Urothelium cell line (cell line): ENCODE measurements around the gene TELO2.
"Not testable (repeated sequence)": the region's sequence is repeated elsewhere in the genome, so short reads cannot be mapped to it uniquely, and the experiment has no call there.

Experiments
- DNase-seq: peaks from one replicate; pipeline ENCODE4 v3.0.0; 2011; ENCODE audit warnings: low spot score, mixed read lengths
- FAIRE-seq: peaks from 2 replicates; lab custom pipeline; 2011; peaks lifted over from hg19 to GRCh38; lab: Jason Lieb, UNC

TELO2 gene

DNA sequence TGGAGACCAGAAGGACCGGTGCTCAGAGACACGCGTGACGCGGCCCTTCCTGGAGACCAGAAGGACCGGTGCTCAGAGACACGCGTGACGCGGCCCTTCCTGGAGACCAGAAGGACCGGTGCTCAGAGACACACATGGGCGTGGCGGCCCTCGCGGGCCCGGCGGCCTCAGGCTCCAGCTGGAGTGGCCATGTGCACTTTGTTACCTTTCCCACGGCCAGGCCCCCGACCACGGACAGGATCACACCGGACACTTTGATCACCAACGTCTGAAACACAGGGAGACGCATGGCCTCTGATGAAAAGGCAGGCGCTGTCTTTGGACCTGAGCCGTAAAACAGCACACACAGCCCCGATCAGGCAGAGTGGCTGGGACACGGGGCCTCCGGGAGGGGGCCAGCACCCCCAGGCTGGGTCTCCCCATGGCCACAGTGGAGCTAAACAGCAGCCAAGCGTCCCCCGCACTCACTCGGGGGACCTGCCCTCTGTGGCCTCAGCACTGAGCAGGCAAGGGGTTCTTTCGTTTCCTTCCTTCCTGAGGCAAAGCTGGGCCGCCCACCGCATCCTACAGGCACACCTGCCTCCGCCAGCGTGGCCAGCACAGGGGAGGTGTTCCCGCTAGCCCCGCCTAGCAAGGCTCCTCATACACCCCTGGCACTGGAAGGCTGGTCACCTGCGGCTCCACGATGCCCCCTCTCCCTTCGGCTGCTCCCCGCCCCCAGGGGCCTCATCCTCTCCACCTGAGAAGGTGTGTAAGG is 35.5 kb upstream of the TELO2 start:
- DNase-seq (no peak), FAIRE-seq (no peak)

- no peak for DNase-seq
- no peak for FAIRE-seq
Measured at GRCh38 chr16:1458336-1458976, 34.7 kb upstream of the TELO2 start.

DNA sequence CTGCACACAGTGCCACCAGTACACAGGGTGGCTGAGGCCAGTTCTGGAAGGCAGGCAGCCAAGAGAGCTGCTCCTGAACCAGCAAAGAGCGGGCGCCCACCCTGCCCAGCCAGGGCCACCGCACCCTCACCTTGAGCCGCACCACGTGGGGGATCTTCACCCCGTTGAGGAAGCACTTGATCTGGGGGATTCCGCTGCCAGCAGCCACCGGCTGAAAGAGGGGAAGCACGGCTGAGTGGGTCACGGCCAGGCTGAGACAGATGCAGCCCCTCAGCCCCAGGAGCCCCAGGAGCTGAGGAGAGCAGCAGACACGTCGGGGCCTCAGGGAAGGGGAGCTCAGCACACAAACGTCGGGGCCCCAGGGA is 34.2 kb upstream of the TELO2 start:
- FAIRE-seq (no peak), DNase-seq (no peak)

DNA sequence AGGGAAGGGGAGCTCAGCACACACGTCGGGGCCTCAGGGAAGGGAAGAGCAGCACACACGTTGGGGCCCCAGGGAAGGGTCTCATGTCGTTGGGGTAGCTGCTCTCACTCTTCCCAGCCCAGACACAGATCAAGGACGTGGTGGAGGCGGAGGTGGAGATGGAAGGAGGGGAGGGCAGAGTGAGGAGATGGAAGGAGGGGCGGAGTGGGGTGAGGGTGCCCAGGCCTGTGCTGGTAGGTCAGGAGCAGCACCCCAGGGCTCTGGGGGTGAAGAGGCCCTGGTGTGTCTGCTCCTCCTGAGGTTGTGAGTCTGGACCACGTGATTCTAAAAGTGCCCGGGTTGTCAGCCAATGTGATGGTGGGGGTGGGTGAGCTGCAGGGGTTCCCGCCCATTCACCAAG is 33.2 kb upstream of the TELO2 start:
- DNase-seq (no peak), FAIRE-seq (no peak)

- FAIRE-seq (no peak), DNase-seq (no peak)
Measured at GRCh38 chr16:1460602-1461138, 32.5 kb upstream of the TELO2 start.

DNA sequence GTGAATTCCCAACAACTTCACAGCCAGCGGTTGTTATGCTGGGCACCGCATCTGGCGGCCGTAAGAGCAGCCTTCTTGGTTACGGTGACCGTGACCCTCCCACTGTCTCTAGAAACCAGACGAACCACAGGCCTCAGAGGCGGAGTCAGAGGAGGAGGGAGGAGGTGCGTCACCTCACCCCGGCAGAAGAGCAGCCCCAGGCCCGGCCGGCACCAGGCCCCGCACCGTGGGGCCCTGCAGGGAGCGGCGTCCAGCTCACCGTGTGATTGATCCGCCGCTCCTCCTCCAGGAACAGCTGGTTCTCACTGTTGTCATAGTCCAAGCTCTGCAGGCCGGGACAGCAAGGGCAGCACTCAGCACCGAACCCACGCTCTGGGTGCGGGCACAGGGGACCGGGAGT is 32.0 kb upstream of the TELO2 start:
- FAIRE-seq (no peak), DNase-seq (no peak)

GRCh38 chr16:1464196-1464893 is 28.8 kb upstream of the TELO2 start:
- DNase-seq, result no peak
- no peak for FAIRE-seq

DNA sequence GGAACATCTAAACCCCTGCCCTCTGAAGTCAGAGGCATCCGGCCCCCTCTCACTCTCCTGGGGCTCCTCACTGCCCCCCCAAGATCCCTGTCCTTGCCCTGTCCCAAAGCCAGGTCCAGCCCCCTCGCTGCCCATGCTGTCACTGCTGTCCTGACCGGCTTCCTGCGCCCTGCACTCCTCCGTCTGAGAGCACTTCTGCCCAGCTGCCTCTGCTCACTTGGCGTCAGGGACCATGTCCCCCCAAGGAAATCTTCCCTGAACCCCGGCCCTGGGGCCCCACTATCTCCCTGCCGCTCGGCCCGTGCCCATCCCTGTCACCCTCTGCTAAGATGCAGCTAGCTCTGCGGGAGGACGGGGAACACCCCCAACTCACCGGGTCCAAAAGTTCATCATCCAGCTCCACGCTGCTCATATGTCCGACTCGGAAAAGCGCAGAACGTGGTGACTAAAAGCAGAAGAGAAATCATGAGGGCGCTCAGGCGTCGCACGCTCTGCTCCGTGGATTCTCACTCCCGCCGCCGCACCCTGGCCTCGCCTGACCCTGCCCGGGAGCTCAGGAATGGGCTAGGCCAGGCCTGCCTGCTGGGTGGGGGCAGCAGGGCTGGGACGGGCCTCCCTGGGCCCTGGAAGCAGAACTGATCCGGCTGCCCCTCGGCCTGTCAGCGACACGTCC is 28.1 kb upstream of the TELO2 start:
- no peak for FAIRE-seq
- DNase-seq, result no peak

DNA sequence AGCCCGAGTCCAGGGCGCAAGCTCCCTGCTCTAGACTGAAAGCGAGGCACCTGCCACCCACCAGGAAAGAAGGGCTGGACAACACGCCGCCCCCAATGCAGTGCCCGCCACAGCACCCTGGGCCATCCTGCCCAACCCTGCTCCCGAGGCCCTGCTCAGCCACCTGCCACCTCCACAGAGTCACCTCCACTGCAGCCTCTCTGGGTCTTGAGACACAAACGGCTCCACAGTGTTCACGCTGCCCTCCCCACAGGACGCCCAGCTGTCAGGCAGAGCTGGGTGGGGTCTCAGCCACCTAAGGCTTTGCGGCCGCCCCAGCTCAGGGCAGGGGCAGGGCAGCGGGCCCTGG is 27.6 kb upstream of the TELO2 start:
- DNase-seq, result no peak
- no peak for FAIRE-seq

DNA sequence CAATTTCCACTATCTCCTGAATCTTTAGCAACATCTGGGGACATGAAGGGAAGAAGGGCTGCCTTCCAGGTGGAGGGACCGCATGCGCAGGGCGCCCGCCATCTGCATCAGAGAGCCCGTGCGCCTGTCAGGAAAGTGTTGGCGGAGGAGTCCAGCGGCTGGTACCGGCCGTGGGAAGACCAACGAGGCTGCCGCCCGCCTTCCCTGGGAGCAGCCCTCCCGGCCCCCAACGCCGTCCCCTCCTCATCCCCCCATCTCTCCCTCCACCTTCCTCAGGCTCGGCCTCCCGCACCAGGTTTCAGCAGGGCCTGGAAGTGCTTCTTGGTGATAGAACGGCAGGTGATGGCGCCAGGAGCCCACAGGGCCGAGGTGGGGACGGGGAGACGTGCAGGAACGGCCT is 27.1 kb upstream of the TELO2 start:
- DNase-seq, result no peak
- peak; percentile 17 for FAIRE-seq

GRCh38 chr16:1466968-1467521 is 26.1 kb upstream of the TELO2 start:
- DNase-seq (peak; percentile 31), FAIRE-seq (no peak)

- DNase-seq, result no peak
- no peak for FAIRE-seq
Measured at GRCh38 chr16:1468426-1468810, 24.7 kb upstream of the TELO2 start.

DNA sequence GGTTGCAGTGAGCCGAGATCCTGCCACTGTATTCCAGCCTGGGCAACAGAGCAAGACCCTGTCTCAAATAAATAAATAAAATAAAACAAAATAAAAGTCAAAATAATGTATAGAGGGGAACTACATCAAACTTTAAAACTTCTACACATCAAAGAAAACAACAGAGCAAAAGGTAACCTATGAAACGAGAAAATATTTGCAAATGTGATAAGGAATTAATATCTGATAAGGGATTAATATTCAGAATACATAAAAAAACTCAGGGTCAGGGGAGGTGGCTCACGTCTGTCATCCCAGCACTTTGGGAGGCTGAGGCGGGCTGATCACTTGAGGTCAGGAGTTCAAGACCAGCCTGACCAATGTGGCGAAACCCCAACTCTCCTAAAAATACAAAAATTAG is 24.0 kb upstream of the TELO2 start:
- not testable (repeated sequence) for DNase-seq, FAIRE-seq

- FAIRE-seq (no peak), DNase-seq (no peak)
Measured at GRCh38 chr16:1469693-1470201, 23.4 kb upstream of the TELO2 start.

DNA sequence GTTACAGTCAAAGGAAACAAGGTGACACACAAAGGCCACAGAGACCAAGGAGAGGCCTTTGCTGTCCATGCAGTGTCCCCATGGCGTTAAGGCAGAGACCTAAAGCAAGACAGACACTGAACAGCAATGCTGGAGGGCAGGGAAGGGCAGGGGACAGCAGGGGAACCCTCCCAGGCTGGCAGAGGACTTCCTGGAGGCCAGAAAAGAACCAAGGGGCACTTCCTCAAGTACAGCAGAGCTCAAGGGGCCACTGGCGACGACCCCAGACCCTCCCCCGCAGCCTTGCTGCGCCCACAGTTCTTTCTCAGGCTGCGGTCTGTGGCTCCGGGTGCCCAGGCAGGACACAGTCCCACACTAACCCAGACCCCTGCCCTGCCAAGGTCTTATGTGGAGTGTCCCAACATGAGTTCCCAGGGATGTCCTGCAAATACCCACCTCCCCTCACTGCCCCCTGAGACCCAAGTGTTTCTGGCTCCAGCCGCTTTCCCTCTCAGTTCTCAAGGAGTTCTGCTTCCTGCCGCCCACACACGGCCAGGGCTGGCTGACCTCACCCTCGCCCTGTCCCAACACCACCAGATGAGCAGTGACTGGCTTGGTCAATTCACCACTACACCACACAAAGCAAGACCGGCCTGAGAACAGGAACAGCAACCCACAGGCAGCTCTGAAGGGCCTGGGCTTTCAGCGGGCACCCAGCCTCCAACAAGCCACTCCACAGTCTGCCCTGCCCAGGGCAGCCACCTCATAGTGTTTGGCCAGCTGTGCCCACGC is 22.5 kb upstream of the TELO2 start:
- DNase-seq (no peak), FAIRE-seq (no peak)

GRCh38 chr16:1471569-1472194 is 21.5 kb upstream of the TELO2 start:
- FAIRE-seq (no peak), DNase-seq (no peak)

DNA sequence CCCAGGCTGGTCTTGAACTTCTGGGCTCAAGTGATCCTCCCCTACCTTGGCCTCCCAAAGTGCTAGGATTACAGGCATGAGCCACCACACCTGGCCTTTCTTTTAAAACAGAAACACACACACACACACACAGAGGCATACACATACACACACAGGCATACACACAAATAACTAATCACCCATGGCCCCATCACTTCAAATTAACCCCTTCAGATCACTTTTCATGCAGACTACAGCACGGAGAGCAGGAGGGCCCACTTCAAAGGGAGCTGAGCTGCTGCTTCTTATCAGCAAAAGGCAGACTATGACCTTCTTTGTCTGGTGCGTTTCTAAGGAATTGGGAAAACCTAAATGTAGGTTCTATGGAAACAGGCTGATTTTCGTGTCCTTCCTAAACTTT is 20.2 kb upstream of the TELO2 start:
- no peak for DNase-seq
- FAIRE-seq, result no peak

- no peak for FAIRE-seq
Measured at GRCh38 chr16:1474082-1474795, 18.9 kb upstream of the TELO2 start.

More at GRCh38 chr16:1474082-1474795, 18.9 kb upstream of the TELO2 start:
- no peak for DNase-seq
